OCI-LY7 (cell line): ENCODE measurements around the gene FAM131C. TPM values are rescaled to one million over a fixed set of nuclear protein-coding genes. Genes with fewer than 3 reads are reported as not detected.

Experiments
- BruUV-seq: library from RNA; stranded (reverse); fragments of 400-500 nt; replicated peaks from 2 replicates; lab custom pipeline; 2021; lab: Mats Ljungman, UMichigan
- CTCF ChIA-PET: fragments of 300-600 bp; sonication (Branson Sonifier 250); formaldehyde crosslinking; loops from one replicate; lab custom pipeline; 2022; ENCODE audit warnings: antibody characterized with exemption; ENCODE audit not compliant: unreplicated experiment; lab: Charles Lee
- POLR2A ChIA-PET: fragments of 300-600 bp; sonication (Branson Sonifier 250); formaldehyde crosslinking; loops from one replicate; lab custom pipeline; 2022; ENCODE audit warnings: antibody characterized with exemption; lab: Charles Lee
- DNase-seq: peaks from one replicate; pipeline ENCODE4 v3.0.0-alpha.2; 2015; ENCODE audit warnings: low spot score
- H2AFZ ChIP-seq: fragments of 200-600 bp; sonication (generic), shearing (Covaris generic); 2 replicates; pipeline ENCODE4 v1.6.1; 2014; ENCODE audit warnings: mild to moderate bottlenecking, antibody characterized with exemption, low read length, moderate library complexity
- H3K27ac ChIP-seq: fragments of 200-600 bp; sonication (generic); 2 replicates; pipeline ENCODE4 v1.5.1; 2014; ENCODE audit warnings: mixed run types, low read depth, mild to moderate bottlenecking, moderate library complexity, low read length, inconsistent platforms; ENCODE audit not compliant: poor library complexity, severe bottlenecking
- H3K36me3 ChIP-seq: fragments of 200-600 bp; sonication (generic); 2 replicates; pipeline ENCODE4 v1.6.1; 2014; ENCODE audit warnings: mild to moderate bottlenecking, antibody characterized with exemption, low read length, moderate library complexity, mixed read lengths; ENCODE audit not compliant: insufficient read depth
- H3K4me1 ChIP-seq: fragments of 200-600 bp; sonication (generic); 2 replicates; pipeline ENCODE4 v1.5.1; 2014; ENCODE audit warnings: mild to moderate bottlenecking, low read length; ENCODE audit not compliant: insufficient read depth, poor library complexity, severe bottlenecking
- H3K4me2 ChIP-seq: fragments of 200-600 bp; sonication (generic); 2 replicates; pipeline ENCODE4 v1.6.1; 2014; ENCODE audit warnings: mild to moderate bottlenecking, low read length
- H3K4me3 ChIP-seq: fragments of 200-600 bp; sonication (generic); 2 replicates; pipeline ENCODE4 v1.5.1; 2014; ENCODE audit warnings: mild to moderate bottlenecking, low read depth, low read length; ENCODE audit not compliant: poor library complexity, severe bottlenecking
- H3K79me2 ChIP-seq: fragments of 200-600 bp; sonication (generic); 2 replicates; pipeline ENCODE4 v1.6.1; 2016; ENCODE audit warnings: low read depth, mild to moderate bottlenecking, low read length, moderate library complexity, mixed read lengths; ENCODE audit not compliant: insufficient read depth
- H3K9me2 ChIP-seq: fragments of 200-600 bp; sonication (generic); 2 replicates; pipeline ENCODE4 v1.6.1; 2016; ENCODE audit warnings: mild to moderate bottlenecking, low read length, mixed read lengths; ENCODE audit not compliant: insufficient read depth
- H3K9me3 ChIP-seq: fragments of 200-600 bp; sonication (generic); 2 replicates; pipeline ENCODE4 v1.6.1; 2014; ENCODE audit warnings: mild to moderate bottlenecking, mixed run types, low read length, mixed read lengths
- H4K20me1 ChIP-seq: fragments of 200-600 bp; sonication (generic); 2 replicates; pipeline ENCODE4 v1.6.1; 2014; ENCODE audit warnings: mild to moderate bottlenecking, antibody characterized with exemption, low read length, moderate library complexity, mixed read lengths; ENCODE audit not compliant: insufficient read depth
- CTCF ChIP-seq: fragments of 200-600 bp; sonication (generic); conservative IDR thresholded peaks from 2 replicates; pipeline ENCODE4 v1.5.1; 2014; ENCODE audit warnings: mild to moderate bottlenecking, antibody characterized with exemption, low read length, moderate library complexity, mixed read lengths
- EZH2phosphoT487 ChIP-seq: fragments of 200-600 bp; sonication (generic); IDR thresholded peaks from 2 replicates; pipeline ENCODE4 v1.6.1; 2018; ENCODE audit warnings: low read depth, borderline replicate concordance, mild to moderate bottlenecking, mixed run types, antibody characterized with exemption, low read length, moderate library complexity, mixed read lengths
- intact Hi-C: fragments of 100-400 bp; cut with micrococcal nuclease; formaldehyde crosslinking; loops from one replicate; pipeline ENCODE4 v1.10.0; 2022; ENCODE audit not compliant: unreplicated experiment
- total RNA-seq, 2 experiments: library from RNA; depleted of rRNA in 1 of 2; stranded (reverse); fragments of >200 nt in 1 of 2; shearing (Covaris generic) in 1 of 2; gene quantifications; 2 replicates each; pipeline ENCODE4 v1.2.3, GENCODE V29; 2014 to 2022

FAM131C gene
- total RNA-seq, 2 experiments from 2014 or later: not detected

DNA sequence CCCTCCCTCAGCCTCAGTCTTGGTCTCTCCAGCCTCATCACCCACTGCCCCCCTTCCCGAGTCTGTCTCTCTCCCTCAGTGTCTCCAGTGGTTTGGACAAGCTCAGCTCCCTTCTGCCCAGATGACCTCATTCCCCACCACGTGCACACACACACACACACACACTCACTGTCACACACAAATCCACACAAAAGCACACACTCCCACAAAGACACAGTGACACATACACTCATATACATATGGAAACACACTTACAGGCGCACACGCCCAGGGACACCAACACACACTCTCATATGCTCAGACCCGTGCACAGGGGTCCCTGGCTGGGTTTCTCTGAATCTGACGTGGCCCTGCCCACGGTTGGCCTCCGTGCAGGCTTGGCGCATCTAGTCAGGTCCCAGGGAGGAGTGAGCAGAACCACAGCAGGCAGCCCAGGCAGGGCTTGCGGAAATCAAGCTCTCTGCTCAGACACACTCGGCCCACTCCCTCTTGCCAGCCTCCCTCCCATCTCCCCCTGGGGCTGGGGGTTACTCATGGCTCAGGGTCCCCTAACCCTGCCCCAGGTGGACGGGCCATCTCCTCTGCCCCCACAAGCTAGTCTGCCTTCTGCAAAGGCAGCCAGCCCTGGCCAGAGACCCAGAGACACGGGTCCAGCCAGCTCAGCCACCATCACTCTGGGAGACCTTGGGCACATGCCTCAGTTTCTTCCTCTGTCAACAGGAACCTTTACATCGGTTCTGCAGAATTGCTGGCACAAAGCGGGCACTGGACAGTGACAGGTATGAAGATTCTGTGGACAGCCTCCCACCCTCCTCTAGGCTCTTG, 38.5 kb upstream of the FAM131C start:
- H3K4me2 ChIP-seq: no peak overlapping the region
- DNase-seq: no peak
- no TSS peak for BruUV-seq

DNA sequence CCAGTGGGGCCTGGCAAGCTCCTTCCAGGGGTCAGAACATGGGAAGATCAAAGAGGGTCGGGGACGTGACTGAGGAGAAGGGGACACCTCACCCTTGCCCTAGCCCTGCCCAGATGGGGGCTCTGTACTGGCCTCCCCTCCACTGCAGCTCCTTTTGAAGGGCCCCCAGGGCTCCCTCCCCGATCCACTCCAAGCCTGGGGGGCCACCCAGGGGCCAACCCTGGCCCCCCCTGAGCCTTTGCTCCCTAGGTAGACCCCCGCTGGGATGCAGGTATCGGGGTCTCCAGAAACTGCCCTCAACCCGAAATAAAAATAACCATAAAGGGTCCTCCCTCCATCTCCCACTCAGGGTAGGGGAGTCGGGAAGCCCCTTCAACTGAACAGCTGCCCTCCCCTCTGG, 37.4 kb upstream of the FAM131C start:
- no peak for DNase-seq
- H3K27ac ChIP-seq: no peak overlapping the region
- POLR2A ChIA-PET: no interaction called here
- no peak overlapping the region for H3K4me3 ChIP-seq
- TF ChIP-seq EZH2phosphoT487 (no peak), CTCF (no peak)
- no peak overlapping the region for H3K4me2 ChIP-seq
- no peaks in the 10 kb centered on the region for H4K20me1 ChIP-seq
- intact Hi-C loops: no loop called here
- no peaks in the 10 kb centered on the region for H3K9me3 ChIP-seq
- no peaks in the 10 kb centered on the region for H3K9me2 ChIP-seq
- no peaks in the 10 kb centered on the region for H3K36me3 ChIP-seq
- H3K4me1 ChIP-seq: no peaks in the 10 kb centered on the region
- no peak overlapping the region for H2AFZ ChIP-seq
- BruUV-seq: no TSS peak
- H3K79me2 ChIP-seq: no peaks in the 10 kb centered on the region
- CTCF ChIA-PET: no interaction called here

More for the DNA sequence above, 38.5 kb upstream of the FAM131C start:
- Histone ChIP-seq H3K4me3 (no peak overlapping the region), H3K79me2 (no peaks in the 10 kb centered on the region), H3K9me3 (no peaks in the 10 kb centered on the region), H3K36me3 (no peaks in the 10 kb centered on the region), H2AFZ (no peak overlapping the region), H3K4me1 (no peaks in the 10 kb centered on the region), H4K20me1 (no peaks in the 10 kb centered on the region), H3K9me2 (no peaks in the 10 kb centered on the region), H3K27ac (no peak overlapping the region)
- ChIA-PET CTCF (no interaction called here), POLR2A (interaction anchor here (0.5 kb wide), 1 partner anchor 126 kb away, joined by 4 read pairs; no protein-coding TSS in a partner anchor)
- intact Hi-C loops: no loop called here
- TF ChIP-seq EZH2phosphoT487: no peak
- TF ChIP-seq CTCF: no peak

DNA sequence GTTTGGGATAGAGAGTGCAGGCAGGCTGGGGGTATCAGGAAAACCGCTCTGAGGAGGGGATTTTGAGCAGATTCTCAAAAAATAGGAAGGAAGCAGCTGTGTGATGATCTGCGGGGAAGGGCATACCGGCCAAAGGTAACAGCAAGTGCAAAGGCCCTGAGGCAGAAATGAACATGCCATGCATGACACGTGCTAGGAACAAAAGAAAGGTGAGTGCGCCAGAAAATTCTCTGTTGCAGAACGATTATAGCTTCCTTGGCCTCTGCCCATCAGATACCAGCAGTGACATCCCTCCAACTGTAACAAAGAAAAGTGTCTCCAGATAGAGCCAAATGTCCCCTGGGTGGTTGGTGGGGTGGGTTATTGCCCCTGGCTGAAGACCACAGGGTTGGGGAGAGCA, 37.0 kb upstream of the FAM131C start:
- no peak overlapping the region for H3K4me2 ChIP-seq
- H3K9me2 ChIP-seq: no peaks in the 10 kb centered on the region
- POLR2A ChIA-PET: no interaction called here
- no peaks in the 10 kb centered on the region for H3K4me1 ChIP-seq
- no peaks in the 10 kb centered on the region for H4K20me1 ChIP-seq
- no peaks in the 10 kb centered on the region for H3K9me3 ChIP-seq
- no peak overlapping the region for H3K27ac ChIP-seq
- no peaks in the 10 kb centered on the region for H3K36me3 ChIP-seq
- no peak for DNase-seq
- H3K79me2 ChIP-seq: no peaks in the 10 kb centered on the region
- intact Hi-C loops: no loop called here
- H2AFZ ChIP-seq: no peak overlapping the region
- CTCF ChIA-PET: no interaction called here
- H3K4me3 ChIP-seq: no peak overlapping the region
- no TSS peak for BruUV-seq
- TF ChIP-seq CTCF (no peak), EZH2phosphoT487 (no peak)
